ENCODE results near the gene DYSF. TPM values are rescaled to one million over a fixed set of nuclear protein-coding genes. Genes with fewer than 3 reads are reported as not detected.

DYSF gene
- polyA plus RNA-seq, 1 of the 3 experiments (the other 2 are of a cell fraction), result 0.10 TPM

GRCh38 chr2:71661782-71662181 lies 208.4 kb downstream of the DYSF start:
- no peak for DNase-seq
- Histone ChIP-seq H3K4me2 (no peak overlapping the region), H3K79me2 (ENCODE audit: insufficient read depth) (no peaks in the 10 kb centered on the region), H3K27me3 (ENCODE audit: insufficient read depth) (no peaks in the 10 kb centered on the region), H4K20me1 (ENCODE audit: insufficient read depth) (no peaks in the 10 kb centered on the region), H3K4me3 (ENCODE audit: low read depth in 2 of 2, low read length in 1 of 2) (no peak overlapping the region), H2AFZ (ENCODE audit: low read depth) (no peak overlapping the region), H3K4me1 (ENCODE audit: control insufficient read depth in 1 of 2, insufficient read depth in 2 of 2, low read depth in 1 of 2, low read length in 1 of 2) (no peaks in the 10 kb centered on the region), H3K9me3 (no peaks in the 10 kb centered on the region), H3K27ac (ENCODE audit: low read depth in 2 of 2, low read length in 1 of 2) (no peak overlapping the region), H3F3A (replicated peaks; ENCODE audit: insufficient read depth) (no peaks in the 10 kb centered on the region), H3K9me2 (no peaks in the 10 kb centered on the region), H3K9ac (no peak overlapping the region), H3K36me3 (replicated peaks in 1 of 2; ENCODE audit: control insufficient read depth in 1 of 2, insufficient read depth in 2 of 2, low read length in 1 of 2) (no peaks in the 10 kb centered on the region)
- no peak for TF ChIP-seq NRF1 (IDR thresholded peaks at IDR 0.05; ENCODE audit: low read depth, low read length)
- TF ChIP-seq RFX5 (IDR thresholded peaks at IDR 0.05; ENCODE audit: low read length), result no peak
- no peak for TF ChIP-seq USF1 (IDR thresholded peaks at IDR 0.05; ENCODE audit: borderline replicate concordance, low read depth)
- no peak for TF ChIP-seq EZH2phosphoT487 (IDR thresholded peaks at IDR 0.05; ENCODE audit: borderline replicate concordance, low read depth)
- TF ChIP-seq FOXM1 (IDR thresholded peaks at IDR 0.05; ENCODE audit: low read depth), result no peak
- TF ChIP-seq FOXJ3 (CRISPR knock-in tag; IDR thresholded peaks at IDR 0.05), result no peak
- TF ChIP-seq CTCF (IDR thresholded peaks at IDR 0.05), result no peak
- TF ChIP-seq MXI1 (IDR thresholded peaks at IDR 0.05; ENCODE audit: low read depth, low read length), result no peak
- no peak for TF ChIP-seq RCOR1 (IDR thresholded peaks at IDR 0.05; ENCODE audit: low read length)
- TF ChIP-seq GATA2 (CRISPR knock-in tag; IDR thresholded peaks at IDR 0.05), result no peak
- no peak for TF ChIP-seq USF2 (IDR thresholded peaks at IDR 0.05; ENCODE audit: borderline replicate concordance, low read depth, low read length)
- whole genome bisulfite sequencing (ENCODE audit: low lambda C conversion rate), result 63% methylated on average over 2 of the region's 3 CpGs
- ChIA-PET CTCF (no interaction called here), POLR2A (no interaction called here)

DNA sequence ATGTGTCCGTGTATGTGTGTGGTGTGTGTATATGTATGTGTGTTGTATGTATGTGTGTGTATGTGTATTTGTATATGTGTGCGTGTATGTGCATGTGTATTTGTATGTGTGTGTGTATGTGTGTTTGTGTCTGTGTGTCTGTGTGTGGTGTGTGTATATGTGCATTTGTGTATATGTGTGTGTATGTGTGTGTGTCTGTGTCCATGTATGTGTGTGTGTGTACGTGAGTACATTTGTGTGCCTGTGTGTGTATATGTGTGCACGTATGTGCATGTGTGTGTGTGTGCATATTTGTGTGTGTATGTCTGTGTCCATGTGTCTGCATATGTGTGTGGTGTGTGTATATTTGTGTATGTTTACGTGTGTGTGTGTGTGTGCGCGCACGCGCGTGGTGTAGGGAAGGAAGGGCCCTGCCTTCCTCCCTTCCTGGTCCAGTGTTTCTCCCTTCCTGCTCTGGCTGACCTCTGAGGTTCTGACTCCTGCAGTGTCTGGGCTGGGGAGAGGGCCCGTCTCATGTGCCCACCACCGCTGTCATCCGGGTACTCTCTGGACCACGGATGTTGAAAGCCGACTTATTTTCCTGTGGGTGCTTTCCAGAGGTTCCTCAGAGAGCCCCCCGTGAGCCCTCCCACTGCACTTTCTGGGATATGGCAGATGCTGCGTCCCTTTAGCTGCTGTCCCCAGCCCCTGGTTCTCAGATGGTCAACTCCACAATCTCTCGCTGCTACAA lies 209.5 kb downstream of the DYSF start:
- WGBS (ENCODE audit: low lambda C conversion rate), result 70% methylated on average over 16 of the region's 18 CpGs
- TF ChIP-seq MEF2A (IDR thresholded peaks at IDR 0.05; ENCODE audit: borderline replicate concordance, low read depth) (no peak), NRF1 (IDR thresholded peaks at IDR 0.05; ENCODE audit: low read depth, low read length) (no peak)
- Histone ChIP-seq H3K4me1 (ENCODE audit: control insufficient read depth in 1 of 2, insufficient read depth in 2 of 2, low read depth in 1 of 2, low read length in 1 of 2) (no peaks in the 10 kb centered on the region), H3K27me3 (ENCODE audit: insufficient read depth) (no peaks in the 10 kb centered on the region), H3K4me2 (no peak overlapping the region), H3K9ac (no peak overlapping the region), H2AFZ (ENCODE audit: low read depth) (no peak overlapping the region), H3K27ac (ENCODE audit: low read depth in 2 of 2, low read length in 1 of 2) (no peak overlapping the region), H3K79me2 (ENCODE audit: insufficient read depth) (no peaks in the 10 kb centered on the region), H3K4me3 (ENCODE audit: low read depth in 2 of 2, low read length in 1 of 2) (no peak overlapping the region), H3K36me3 (replicated peaks in 1 of 2; ENCODE audit: control insufficient read depth in 1 of 2, insufficient read depth in 2 of 2, low read length in 1 of 2) (no peaks in the 10 kb centered on the region), H3F3A (replicated peaks; ENCODE audit: insufficient read depth) (no peaks in the 10 kb centered on the region), H3K9me3 (no peaks in the 10 kb centered on the region), H3K9me2 (no peaks in the 10 kb centered on the region), H4K20me1 (ENCODE audit: insufficient read depth) (no peaks in the 10 kb centered on the region)
- ChIA-PET CTCF (interaction anchor here (1.0 kb wide), 1 partner anchor 10 kb away, joined by 3 read pairs; no protein-coding TSS in a partner anchor), POLR2A (no interaction called here)
- no peak for DNase-seq
